GM21576 (cell line): Measurements from ENCODE around the gene ME3.

Experiments
- ATAC-seq: cut with Tn5 transposase; IDR thresholded peaks from one replicate; pipeline ENCODE4 v1.9.1; 2021; ENCODE audit warnings: mild to moderate bottlenecking, moderate library complexity; ENCODE audit not compliant: unreplicated experiment

Gene ME3

GRCh38 chr11:86519064-86519911 is 153.1 kb downstream of the ME3 start:
- ATAC-seq, result no peak

- ATAC-seq, result no peak
Measured at GRCh38 chr11:86518211-86518610, 154.2 kb downstream of the ME3 start.

- no peak for ATAC-seq
Measured at GRCh38 chr11:86517557-86517956, 154.9 kb downstream of the ME3 start.

- ATAC-seq, result no peak
Measured at GRCh38 chr11:86515297-86516094, 156.9 kb downstream of the ME3 start.

GRCh38 chr11:86514453-86514852 is 158.0 kb downstream of the ME3 start:
- peak; percentile 65 for ATAC-seq

GRCh38 chr11:86513746-86514373 is 158.6 kb downstream of the ME3 start:
- no peak for ATAC-seq

- no peak for ATAC-seq
Measured at GRCh38 chr11:86513138-86513537, 159.3 kb downstream of the ME3 start.

GRCh38 chr11:86511086-86511551 is 161.3 kb downstream of the ME3 start:
- peak; percentile 62 for ATAC-seq

GRCh38 chr11:86510674-86511073 is 161.7 kb downstream of the ME3 start:
- ATAC-seq, result no peak

- ATAC-seq, result no peak
Measured at GRCh38 chr11:86510097-86510496, 162.3 kb downstream of the ME3 start.

GRCh38 chr11:86509588-86509974 is 162.8 kb downstream of the ME3 start:
- ATAC-seq, result no peak

- ATAC-seq, result no peak
Measured at GRCh38 chr11:86508604-86509587, 163.5 kb downstream of the ME3 start.

GRCh38 chr11:86507249-86507845 is 165.1 kb downstream of the ME3 start:
- no peak for ATAC-seq

GRCh38 chr11:86506235-86506634 is 166.2 kb downstream of the ME3 start:
- ATAC-seq, result no peak

GRCh38 chr11:86503131-86503530 is 169.3 kb downstream of the ME3 start:
- ATAC-seq, result no peak

GRCh38 chr11:86502137-86502642 is 170.2 kb downstream of the ME3 start:
- no peak for ATAC-seq

GRCh38 chr11:86500500-86501140 is 171.8 kb downstream of the ME3 start:
- ATAC-seq, result no peak

GRCh38 chr11:86499723-86500129 is 172.7 kb downstream of the ME3 start:
- ATAC-seq, result no peak

GRCh38 chr11:86497836-86498235 is 174.6 kb downstream of the ME3 start:
- ATAC-seq, result no peak
